HCT116 (cell line): ENCODE data around the gene HOTAIR. TPM values are rescaled to one million over a fixed set of nuclear protein-coding genes. Genes with fewer than 3 reads are reported as not detected.
A peak's percentile ranks its signal among the peaks of the same experiment; 100 is the strongest.

Experiments used
- ATAC-seq: fragments of 200-7000 bp; cut with Tn5 transposase; 2 replicates; pipeline ENCODE4 v1.9.1; 2020; ENCODE audit warnings: mild to moderate bottlenecking, moderate library complexity
- BruUV-seq: library from RNA; stranded (reverse); fragments of 400-500 nt; replicated peaks from 2 replicates; lab custom pipeline; 2021; lab: Mats Ljungman, UMichigan
- CTCF ChIA-PET: fragments of 300-600 bp; sonication (Branson Sonifier 250); formaldehyde crosslinking; loops from one replicate; lab custom pipeline; 2021; ENCODE audit warnings: antibody characterized with exemption; lab: Charles Lee
- POLR2A ChIA-PET: fragments of 300-600, 350-600 bp; sonication (Branson Sonifier 250); formaldehyde crosslinking; loops from one replicate; lab custom pipeline; 2021; ENCODE audit warnings: antibody characterized with exemption; lab: Charles Lee
- RAD21 ChIA-PET, 2 experiments: fragments of 300-600 bp; sonication (Branson Sonifier 250); formaldehyde crosslinking; loops; one replicate each; lab custom pipeline; 2023; ENCODE audit warnings: low total read pairs in 2 of 2; ENCODE audit not compliant: uncharacterized antibody in 2 of 2, unreplicated experiment in 2 of 2, low non-redundant PET in 1 of 2; lab: Charles Lee
- DNase-seq: peaks from one replicate; pipeline ENCODE4 v3.0.0-alpha.2; 2010; ENCODE audit warnings: low read depth, low spot score
- H2AFZ ChIP-seq: fragments of 200-600 bp; shearing (Covaris generic), sonication (generic); 2 replicates; pipeline ENCODE4 v1.6.1; 2017; ENCODE audit warnings: low read depth, mixed run types, mixed read lengths, antibody characterized with exemption, low read length; ENCODE audit not compliant: poor library complexity, severe bottlenecking
- H3K27ac ChIP-seq: 2 replicates; pipeline ENCODE4 v1.5.1; 2012; ENCODE audit warnings: low read depth, low read length
- H3K27me3 ChIP-seq: fragments of 200-600 bp; sonication (generic); 2 replicates; pipeline ENCODE4 v1.6.1; 2016; ENCODE audit warnings: mixed run types, low read length, mixed read lengths; ENCODE audit not compliant: insufficient read depth
- H3K36me3 ChIP-seq, 2 experiments: fragments of 200-500 bp in 1 of 2; fragments of 200-600 bp in 1 of 2; sonication (Bioruptor generic) in 1 of 2; sonication (generic) in 1 of 2; 2 replicates each; pipeline versions ENCODE4 v1.5.1 to v1.6.1; 2014 to 2016; ENCODE audit warnings: low read length in 2 of 2, inconsistent platforms in 1 of 2, mixed read lengths in 1 of 2, mixed run types in 1 of 2; ENCODE audit not compliant: insufficient read depth in 2 of 2, control insufficient read depth in 1 of 2
- H3K4me1 ChIP-seq, 2 experiments: fragments of 200-600 bp in 1 of 2; sonication (generic) in 1 of 2; 2 replicates each; pipeline versions ENCODE4 v1.5.1 to v1.6.1; 2012 to 2017; ENCODE audit warnings: low read length in 2 of 2, inconsistent platforms in 1 of 2, mild to moderate bottlenecking in 1 of 2, mixed read lengths in 1 of 2, mixed run types in 1 of 2, moderate library complexity in 1 of 2; ENCODE audit not compliant: insufficient read depth in 2 of 2, control insufficient read depth in 1 of 2
- H3K4me2 ChIP-seq: fragments of 200-600 bp; sonication (generic); 2 replicates; pipeline ENCODE4 v1.6.1; 2017; ENCODE audit warnings: mixed run types, low read length, mixed read lengths
- H3K4me3 ChIP-seq, 2 experiments: fragments of 200-600 bp in 1 of 2; sonication (generic) in 1 of 2; replicated peaks in 1 of 2; 2 replicates each; pipeline ENCODE4 v1.5.1; 2011 to 2016; ENCODE audit warnings: low read length in 2 of 2, control low read depth in 1 of 2, low read depth in 1 of 2, mild to moderate bottlenecking in 1 of 2, mixed read lengths in 1 of 2, mixed run types in 1 of 2
- H3K79me2 ChIP-seq: fragments of 200-600 bp; sonication (generic); 2 replicates; pipeline ENCODE4 v1.6.1; 2017; ENCODE audit warnings: mild to moderate bottlenecking, mixed run types, low read length, moderate library complexity, mixed read lengths; ENCODE audit not compliant: insufficient read depth
- H3K9ac ChIP-seq: fragments of 200-600 bp; sonication (generic); 2 replicates; pipeline ENCODE4 v1.6.1; 2016; ENCODE audit warnings: low read length, mixed read lengths
- H3K9me2 ChIP-seq: fragments of 200-600 bp; sonication (generic), shearing (Covaris generic); 2 replicates; pipeline ENCODE4 v1.6.1; 2017; ENCODE audit warnings: mixed run types, mild to moderate bottlenecking, moderate library complexity; ENCODE audit not compliant: insufficient read depth
- H3K9me3 ChIP-seq, 2 experiments: fragments of 200-500 bp in 1 of 2; fragments of 200-600 bp in 1 of 2; sonication (Bioruptor generic) in 1 of 2; sonication (generic) in 1 of 2; 2 replicates each; pipeline ENCODE4 v1.6.1; 2014 to 2017; ENCODE audit warnings: low read length in 2 of 2, mixed read lengths in 2 of 2, inconsistent platforms in 1 of 2, low read depth in 1 of 2, mild to moderate bottlenecking in 1 of 2, mixed run types in 1 of 2, moderate library complexity in 1 of 2; ENCODE audit not compliant: control insufficient read depth in 1 of 2, insufficient read depth in 1 of 2
- H4K20me1 ChIP-seq: fragments of 200-600 bp; sonication (generic), shearing (Covaris generic); 2 replicates; pipeline ENCODE4 v1.6.1; 2017; ENCODE audit warnings: mixed run types, mild to moderate bottlenecking, moderate library complexity; ENCODE audit not compliant: insufficient read depth
- CBX3 ChIP-seq: IDR thresholded peaks from 2 replicates; pipeline ENCODE4 v1.6.1; 2012; ENCODE audit warnings: low read depth
- CTCF ChIP-seq, 3 experiments: fragments of 200-600 bp in 1 of 3; sonication (generic) in 1 of 3; IDR thresholded peaks in 2 of 3; conservative IDR thresholded peaks in 1 of 3; 2 replicates each; pipeline ENCODE4 v1.5.1; 2012 to 2017; ENCODE audit warnings: low read depth in 2 of 3, low read length in 2 of 3, antibody characterized with exemption in 1 of 3, borderline replicate concordance in 1 of 3, control low read depth in 1 of 3, mild to moderate bottlenecking in 1 of 3, mixed read lengths in 1 of 3, mixed run types in 1 of 3, moderate library complexity in 1 of 3; ENCODE audit not compliant: insufficient read depth in 1 of 3
- ELF1 ChIP-seq: IDR thresholded peaks from 2 replicates; pipeline ENCODE4 v1.6.1; 2012; ENCODE audit warnings: low read depth, borderline replicate concordance
- MAX ChIP-seq: IDR thresholded peaks from 2 replicates; pipeline ENCODE4 v1.6.1; 2012
- RAD21 ChIP-seq: IDR thresholded peaks from 2 replicates; pipeline ENCODE4 v1.6.1; 2012; ENCODE audit warnings: low read depth, mild to moderate bottlenecking
- intact Hi-C: fragments of 100-400 bp; cut with micrococcal nuclease; formaldehyde crosslinking; loops from 2 replicates; pipeline ENCODE4 v1.10.0; 2022
- total RNA-seq: library from RNA; stranded (reverse); gene quantifications from one replicate; pipeline ENCODE4 v1.2.1, GENCODE V29; 2021; ENCODE audit not compliant: unreplicated experiment

The HOTAIR gene
- total RNA-seq, 1 experiment from 2014 or later, result 0.25 TPM

GRCh38 chr12:53953831-53954693 lies 20.7 kb downstream of the HOTAIR start:
- Histone ChIP-seq H3K9me2 (no peaks in the 10 kb centered on the region), H3K4me2 (peak overlapping the region; percentile 82), H3K9ac (no peak overlapping the region), H3K27me3 (no peaks in the 10 kb centered on the region), H3K9me3 (no peaks in the 10 kb centered on the region), H3K4me1 (peaks cover 12 to 15% of the 10 kb centered on the region in 2 experiments), H3K36me3 (no peaks in the 10 kb centered on the region), H3K79me2 (no peaks in the 10 kb centered on the region), H2AFZ (no peak overlapping the region), H4K20me1 (no peaks in the 10 kb centered on the region), H3K4me3 (no peak overlapping the region), H3K27ac (no peak overlapping the region)
- no TSS peak for BruUV-seq
- ChIA-PET RAD21 (no interaction called here), POLR2A (interaction anchor here (1.1 kb wide), 1 partner anchor 16 kb away, joined by 4 read pairs; the partner anchor contains the start of gene HOXC13), CTCF (interaction anchor here (0.8 to 1.7 kb wide), 2 partner anchors 31 to 208 kb away, joined by 3 to 6 read pairs; partner anchors contain the start of gene HOXC10)
- ATAC-seq (no peak), DNase-seq (no peak)
- TF ChIP-seq CTCF (IDR thresholded peaks at IDR 0.05 in 2 of 3, conservative IDR thresholded peaks at IDR 0.05 in 1 of 3; ENCODE audit: borderline replicate concordance in 1 of 3, insufficient read depth in 1 of 3, low read depth in 2 of 3, low read length in 2 of 3) (no peak), ELF1 (no peak), RAD21 (no peak), MAX (no peak), CBX3 (no peak)
- intact Hi-C loops, result no loop called here
